ENCODE measurements around the gene SPRR1A.

Gene SPRR1A, protein sequence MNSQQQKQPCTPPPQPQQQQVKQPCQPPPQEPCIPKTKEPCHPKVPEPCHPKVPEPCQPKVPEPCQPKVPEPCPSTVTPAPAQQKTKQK

DNA sequence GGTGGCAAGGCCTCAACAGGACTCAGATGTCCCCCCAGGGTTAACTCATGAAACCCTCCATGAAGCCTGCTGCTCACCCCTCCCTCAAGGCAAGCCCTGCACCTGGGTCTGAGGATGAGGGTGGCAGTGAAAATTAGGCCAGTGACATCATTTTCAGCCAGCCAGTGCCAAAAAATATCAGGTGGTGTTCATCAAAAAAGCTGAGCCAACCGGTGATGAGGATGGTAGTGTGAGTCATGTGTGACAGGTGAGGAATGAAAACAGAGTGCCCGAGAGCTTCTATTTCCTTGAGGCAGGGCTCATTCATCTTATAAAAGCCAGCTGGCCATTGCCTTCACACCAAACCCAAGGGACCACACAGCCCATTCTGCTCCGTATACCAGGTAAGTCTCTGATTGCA is at the start of gene SPRR1A:
SPRR1A (plus strand) TSS at position 339 of the 400 bp plus-strand sequence. CDS start 1,150 bp downstream, outside the sequence.
- no peak for DNase-seq

DNA sequence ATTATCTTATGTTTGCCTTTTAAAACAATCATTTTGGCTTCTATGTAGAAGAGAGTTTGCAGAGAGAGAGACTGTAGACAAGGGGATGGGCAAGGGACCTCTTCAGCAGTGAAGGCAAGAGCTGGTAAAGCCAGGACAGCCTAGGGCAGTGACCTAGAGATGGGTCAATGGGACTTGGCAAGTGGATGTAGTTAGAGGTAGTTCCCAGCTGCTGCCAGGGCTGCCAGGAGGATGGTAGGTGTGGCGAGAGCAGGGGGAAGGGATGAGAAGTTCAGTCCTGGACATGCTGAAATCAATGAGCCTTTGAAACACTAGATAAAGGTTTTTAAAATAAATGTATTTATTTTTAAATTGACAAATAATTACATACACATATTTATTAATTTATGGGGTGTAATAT is 43.3 kb upstream of the SPRR1A start:
- DNase-seq: no peak

DNA sequence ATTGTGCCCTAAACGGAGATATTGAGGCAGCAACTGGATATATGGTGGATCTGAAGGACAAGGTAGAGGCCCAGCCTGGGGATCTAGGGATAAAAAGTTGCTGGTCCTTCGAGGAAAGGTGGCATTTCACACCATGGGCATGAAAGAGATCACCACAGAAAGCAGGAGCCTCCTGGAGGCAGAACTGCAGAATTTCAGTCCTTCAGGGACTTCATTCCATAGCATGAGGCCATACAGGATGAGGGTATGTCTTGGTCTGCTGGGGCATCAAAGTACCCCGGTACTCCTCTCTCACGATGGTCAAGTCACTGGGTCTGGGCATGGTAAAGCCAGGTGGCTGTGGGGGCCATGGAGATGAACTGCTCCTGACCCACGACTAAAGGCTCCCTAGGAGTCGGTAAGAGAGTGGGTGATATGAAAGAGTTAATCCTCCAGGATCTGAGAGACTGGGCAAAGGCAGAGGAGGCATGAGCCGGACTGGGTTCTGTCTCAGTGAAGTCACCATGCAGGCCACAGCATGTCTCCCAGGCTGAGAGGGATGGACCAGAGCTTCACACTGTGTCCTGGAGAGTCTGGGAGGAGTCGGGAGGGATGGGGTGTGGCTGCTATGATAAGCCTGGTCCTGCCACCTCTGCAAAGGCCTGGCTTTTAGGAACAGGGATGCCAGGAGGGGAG is 42.7 kb upstream of the SPRR1A start:
- DNase-seq: no peak

DNA sequence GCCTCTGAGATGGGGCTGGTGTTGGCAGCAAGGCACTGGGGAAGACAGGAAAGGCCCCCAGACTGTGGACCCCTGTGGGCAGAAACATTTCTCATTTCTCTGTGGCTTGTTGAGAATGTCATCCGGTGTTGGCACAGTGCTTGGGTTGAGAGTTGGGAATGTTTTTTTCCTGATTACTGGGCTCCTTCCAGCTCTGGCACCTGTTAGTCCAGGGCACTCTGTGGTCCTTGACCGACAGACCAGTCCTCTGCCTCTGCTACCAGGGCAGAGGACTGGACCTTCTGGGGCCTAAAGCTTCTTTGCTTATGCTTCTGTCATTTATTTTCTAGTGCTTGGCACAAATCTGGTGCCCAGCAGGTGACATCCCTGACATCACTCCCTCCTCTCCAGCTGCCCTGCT is 41.7 kb upstream of the SPRR1A start:
- no peak for DNase-seq

DNA sequence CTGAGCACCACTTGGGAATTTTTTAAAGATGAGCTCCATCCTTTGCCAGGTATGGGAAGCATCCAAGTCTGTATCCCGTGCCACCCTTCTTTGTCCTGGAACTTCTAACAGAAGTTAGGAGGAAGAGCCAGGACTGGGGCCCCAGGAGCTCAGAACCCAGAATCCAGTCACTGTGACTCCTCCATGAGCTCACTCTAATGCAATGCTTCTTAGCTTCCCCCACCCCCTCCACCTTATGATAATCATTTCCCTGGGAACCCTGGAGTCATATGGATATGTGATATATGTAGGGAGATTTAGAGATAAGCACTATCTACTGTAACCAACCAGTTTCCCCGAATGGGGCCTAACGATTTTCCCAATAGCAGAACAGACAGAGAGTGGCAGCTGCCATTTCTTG is 37.6 kb upstream of the SPRR1A start:
- DNase-seq: no peak

DNA sequence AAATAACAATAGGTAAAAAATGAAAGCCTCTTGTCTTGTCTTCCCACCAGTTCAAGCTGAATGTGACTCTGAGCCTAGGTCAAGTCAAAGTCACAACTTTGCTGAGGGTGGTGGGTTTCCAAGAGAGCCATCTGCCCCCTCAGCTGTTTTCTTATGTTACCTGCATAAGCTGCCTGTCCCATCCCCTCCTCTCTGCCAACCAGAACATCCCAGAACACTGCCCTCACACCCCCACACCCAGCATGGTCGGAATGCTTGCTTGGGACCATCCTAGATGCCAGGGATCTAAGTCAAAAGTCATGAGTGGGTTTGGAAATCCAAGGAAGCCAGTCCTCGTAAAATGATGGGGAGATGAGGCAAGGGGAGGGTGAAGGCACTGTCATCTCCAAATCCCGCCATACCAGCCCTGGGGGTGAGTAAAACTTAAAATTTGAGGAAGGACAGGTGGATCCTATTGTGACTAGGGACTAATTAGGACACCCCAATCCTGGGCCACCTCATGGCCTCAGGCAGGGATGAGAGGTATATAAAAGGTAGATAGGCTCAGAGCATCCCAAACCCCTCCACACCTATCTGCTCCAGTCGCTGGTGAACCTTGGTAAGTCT is 37.1 kb upstream of the SPRR1A start, which contains the start of gene SPRR5:
SPRR5 (plus strand) TSS at position 556 of the 606 bp plus-strand sequence. CDS start 1,349 bp downstream, outside the sequence.
- no peak for DNase-seq

DNA sequence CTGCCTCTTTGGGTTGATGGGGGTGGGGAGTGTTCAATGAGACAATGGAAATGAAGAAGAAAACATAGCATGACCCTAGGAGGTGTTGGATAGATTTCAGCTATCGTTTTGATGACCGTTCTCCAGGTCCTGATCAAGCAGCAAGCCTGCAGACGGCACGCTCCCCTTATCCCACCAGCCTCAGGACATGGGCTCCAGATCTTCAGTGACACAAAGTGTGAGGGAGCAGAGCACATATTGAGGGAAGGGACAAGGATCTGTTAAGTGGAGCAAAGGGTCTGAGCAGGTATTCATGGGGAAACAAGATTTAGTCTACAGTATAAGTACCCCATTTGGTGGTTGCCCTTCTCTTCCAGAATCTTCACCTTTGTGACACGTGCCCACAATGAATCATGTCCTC is 32.2 kb upstream of the SPRR1A start:
- DNase-seq: no peak

DNA sequence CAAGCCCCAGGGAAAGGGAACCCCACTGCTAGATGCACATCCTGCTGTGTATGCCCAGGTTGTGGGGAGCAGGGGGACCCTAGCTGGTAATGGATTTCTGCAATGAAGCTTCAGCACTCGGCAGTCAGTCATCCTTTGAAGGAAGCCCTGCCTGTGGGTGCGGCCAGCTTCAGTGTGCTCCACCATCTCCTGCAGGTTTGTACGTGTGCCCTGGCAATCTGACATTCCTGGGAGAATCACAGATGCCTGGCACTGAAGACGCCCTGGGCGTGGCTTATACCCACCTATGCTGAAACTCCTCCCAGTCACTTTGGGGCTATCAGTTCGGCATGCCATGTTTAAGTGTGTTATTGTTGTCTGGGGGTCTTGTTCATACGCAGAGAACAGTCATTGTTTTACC is 30.1 kb upstream of the SPRR1A start:
- no peak for DNase-seq

DNA sequence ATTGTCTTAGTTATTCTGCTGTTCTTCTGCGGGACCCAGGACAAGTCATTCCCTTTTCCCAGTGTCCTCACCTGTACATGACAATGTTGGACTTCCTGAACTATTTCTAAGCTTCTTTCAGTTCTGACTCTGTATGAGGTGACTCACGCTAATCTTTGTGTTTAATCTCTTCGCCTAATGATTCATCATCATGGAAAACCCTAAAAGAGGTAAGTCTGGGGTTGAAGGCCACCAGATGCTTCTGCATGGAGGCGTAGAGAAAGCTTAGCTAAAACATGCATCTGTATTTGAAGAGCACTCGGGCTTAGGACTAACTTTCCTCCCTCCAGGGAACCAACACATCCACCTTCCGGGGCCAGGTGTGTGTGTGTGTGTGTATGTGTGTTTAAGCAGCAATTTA is 29.4 kb upstream of the SPRR1A start:
- no peak for DNase-seq

DNA sequence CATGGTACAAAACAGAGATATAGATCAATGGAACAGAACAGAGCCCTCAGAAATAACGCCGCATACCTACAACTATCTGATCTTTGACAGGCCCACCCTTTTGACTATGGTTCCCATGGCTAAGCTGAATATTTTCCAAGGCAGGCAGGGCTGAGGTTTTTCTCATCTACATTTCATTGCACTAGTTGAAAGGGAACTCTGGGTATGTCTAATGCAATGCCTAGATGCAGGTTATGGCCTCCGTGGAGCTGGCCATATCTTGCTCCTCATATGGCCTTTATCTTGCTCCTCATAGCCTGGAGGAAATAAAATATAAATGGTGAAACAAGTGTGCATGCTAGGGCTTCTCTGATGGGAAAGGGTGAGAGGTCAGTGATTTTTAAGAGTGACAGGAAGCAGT is 26.3 kb upstream of the SPRR1A start:
- DNase-seq: no peak

DNA sequence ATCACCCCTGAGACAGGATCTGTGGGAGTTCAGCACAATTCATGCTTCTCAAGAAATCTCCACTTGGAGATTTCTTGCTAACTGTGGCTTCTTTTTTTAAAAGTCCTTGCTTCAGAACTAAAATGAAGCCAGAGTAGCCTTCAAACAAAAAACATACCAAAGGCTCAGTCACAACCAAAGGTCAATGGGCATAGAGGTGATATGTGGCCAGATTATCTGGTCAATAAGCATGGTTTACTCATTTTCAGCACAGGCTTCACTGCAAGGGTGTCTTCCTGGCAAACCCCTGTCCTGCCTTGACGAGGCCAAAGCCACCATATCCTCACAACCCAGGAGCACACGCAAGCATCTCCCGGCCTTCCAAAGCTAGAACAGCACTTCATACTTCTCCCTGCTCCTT is 24.6 kb upstream of the SPRR1A start:
- DNase-seq: no peak

DNA sequence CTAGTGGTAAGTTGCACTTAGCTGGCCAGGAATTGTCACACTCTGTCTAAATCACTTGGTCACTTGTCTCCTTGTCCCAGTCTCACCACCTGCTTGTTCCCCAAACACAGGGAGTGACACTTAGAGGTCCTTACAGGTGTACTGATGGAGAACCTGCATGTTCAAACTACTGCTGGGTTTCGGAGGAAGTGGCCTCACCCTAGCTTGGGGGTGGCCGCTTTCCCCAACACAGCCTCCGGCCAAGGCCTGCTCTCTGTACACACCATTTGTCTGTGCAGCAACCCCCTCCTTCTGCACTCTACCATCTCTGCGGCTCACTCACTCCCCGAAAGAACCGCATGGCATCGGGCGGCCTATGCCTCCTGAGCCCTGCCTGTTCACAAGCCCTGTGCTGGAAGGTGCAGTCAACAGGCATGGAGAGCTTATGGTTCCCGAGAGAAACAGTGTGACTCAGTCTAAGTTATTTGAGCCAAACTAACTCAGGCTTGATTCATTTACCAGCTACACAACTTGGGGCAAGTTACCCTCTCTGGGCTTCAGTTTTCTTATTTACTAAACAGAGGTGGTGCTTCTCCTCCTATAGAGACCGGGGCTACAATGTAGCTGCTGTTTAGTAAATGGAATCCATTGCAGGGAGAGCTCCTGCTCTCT is 24.0 kb upstream of the SPRR1A start:
- no peak for DNase-seq

DNA sequence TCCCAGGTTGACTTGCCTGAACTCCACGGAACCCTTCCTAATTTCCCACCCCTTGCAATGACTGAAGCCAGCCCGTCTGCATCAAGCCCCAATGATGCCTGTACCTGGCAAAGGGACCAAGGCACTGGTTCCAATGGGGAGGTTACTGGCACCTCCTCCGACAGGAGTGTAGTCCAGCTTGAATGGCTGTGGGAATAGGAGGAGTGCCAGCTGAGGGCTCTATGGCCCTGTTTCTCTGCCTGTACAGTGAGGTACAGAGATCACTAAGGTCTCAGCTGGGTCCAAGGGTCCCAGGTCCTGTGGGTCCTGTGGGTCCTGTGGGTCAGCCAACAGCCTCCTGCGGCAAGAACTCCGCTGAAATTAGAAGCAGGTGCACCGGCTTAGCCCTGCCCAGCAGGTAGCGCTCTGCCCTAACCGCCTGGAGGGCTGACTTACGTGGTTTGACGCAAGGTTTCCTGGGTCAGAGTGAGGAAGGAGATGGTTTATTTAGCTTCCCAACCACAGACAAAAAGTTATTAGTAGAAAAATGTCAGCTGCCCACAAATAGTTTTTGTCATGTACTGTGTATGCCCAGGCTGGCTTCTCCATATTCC is 23.3 kb upstream of the SPRR1A start:
- DNase-seq: no peak

DNA sequence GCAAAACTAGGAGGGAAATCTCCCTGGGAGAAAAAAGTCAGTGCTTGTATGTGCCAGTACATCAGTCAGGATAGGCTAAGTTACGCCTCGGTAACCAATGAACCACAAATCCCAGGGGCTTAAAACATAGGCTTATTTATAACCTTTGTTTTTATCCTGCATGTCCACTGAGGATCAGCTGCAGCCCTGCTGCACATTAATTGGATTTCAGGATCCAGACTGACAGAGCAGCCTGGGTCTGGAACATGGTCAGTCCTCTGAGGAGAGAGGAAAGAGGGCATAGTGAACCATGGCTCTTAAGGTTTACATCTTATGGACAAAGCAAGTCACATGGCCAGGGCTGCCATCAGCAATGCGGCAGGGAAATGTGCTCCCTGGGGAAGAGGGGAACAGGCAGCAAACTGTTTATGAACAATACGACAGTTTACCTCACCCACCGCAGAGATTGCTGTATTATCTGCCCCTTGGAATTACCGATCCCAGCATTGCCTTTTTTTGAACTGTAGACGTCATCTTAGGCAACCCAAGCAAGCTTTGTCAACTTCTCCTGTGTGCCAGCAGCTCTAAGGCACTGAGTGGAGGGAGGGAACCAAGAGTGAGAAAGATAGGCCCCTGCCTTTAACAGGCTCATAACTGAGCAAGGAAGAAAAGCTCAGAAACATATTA is 22.5 kb upstream of the SPRR1A start:
- DNase-seq: no peak

DNA sequence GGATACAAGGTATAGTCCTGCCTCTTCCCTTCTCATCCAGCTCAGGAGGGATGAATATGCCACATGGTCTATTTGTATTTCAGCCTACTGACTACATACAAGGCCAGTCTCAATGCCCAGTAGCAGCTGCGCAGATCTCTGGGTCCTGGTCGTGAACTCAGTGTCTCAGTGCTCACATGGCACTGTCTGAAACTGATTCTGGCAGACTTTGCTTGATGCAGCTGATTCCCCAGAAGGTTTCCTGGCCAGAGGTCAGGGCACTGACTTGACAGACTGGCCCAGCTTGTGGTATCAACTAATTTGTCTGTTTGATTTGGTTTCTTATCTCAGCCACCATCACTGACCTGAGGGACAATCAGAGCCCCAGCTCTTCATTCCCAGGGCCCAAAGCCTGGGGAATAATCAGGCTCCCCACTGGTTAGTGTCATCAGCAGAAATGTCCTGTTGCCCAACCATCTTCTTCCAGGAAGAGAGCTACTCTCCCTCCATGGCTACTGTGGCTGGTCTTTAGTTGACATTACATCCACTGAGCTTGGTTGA is 20.9 kb upstream of the SPRR1A start:
- no peak for DNase-seq

DNA sequence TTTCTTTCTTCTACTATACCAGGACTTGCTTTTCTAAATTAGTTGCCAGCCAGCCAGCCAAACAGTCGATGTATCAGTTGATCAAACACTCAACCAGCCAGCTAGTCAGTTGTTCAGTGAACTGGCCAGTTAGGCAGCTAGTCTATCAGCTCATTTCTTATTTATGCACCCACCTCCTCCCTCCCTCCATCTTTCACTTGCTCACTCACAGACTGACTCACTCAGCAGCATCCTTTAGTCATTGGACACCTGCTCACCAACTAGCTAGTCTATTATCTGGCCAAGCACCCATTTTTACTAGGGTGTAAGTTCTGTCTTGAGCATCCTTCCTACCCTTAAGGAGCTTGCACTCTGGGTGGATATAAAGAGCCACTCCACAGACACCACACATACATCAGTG is 19.3 kb upstream of the SPRR1A start:
- DNase-seq: no peak

DNA sequence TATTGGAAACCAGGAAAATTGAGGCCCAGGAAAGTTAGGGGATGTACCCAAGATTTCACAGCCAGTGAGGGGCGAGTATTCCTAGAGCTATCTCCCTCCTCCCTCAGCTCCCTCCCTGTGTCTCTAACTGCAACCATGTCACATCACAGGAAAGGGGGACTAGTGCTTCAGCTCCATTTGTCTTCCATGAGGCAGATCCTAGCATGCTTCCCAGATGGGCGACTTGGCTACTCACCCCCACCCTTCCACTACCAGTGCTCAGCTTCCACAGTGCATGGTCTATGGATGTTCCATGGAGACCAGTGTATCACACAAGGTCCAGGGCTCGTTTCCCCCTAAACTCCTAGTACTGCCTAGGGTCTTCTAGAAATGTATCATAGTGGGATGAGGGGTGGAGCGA is 18.0 kb upstream of the SPRR1A start:
- no peak for DNase-seq

DNA sequence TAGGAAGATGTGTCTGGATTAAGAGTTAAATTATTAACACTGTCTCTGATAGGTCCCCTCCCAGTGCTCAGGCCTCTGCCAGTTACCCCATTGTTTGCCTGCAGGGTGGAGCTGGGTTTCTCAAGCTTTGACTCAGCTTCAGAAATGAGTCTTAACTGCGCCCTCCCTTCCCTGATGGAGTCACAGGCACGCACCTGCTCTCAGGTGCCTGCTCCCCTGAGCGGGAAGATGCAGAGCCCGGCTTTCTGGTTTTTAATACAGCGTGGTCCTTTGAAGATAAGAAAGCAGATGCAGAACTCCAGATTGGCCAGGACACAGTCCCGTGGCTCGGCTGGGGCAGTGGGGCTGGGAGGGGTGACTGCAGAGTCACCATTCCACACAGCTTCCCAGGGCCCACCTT is 16.7 kb upstream of the SPRR1A start:
- no peak for DNase-seq

DNA sequence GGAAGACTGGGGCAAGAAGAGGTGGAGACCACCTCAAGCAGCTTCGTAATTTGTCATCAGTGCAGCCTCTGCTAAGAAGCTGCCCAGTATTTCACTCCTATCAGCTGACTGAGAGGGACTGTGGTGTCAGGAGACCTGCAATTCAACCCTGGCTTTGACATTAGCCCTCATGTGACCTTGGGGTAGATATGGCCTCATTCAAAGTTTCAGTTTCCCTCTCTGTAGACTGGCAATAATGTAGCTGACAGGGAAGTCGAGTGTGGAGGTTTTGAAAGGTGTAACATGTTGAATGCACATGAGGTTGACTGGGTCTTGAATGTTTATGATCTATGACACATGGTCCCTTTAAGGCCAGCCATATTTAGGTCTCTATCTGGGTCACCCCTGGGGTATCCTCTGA is 15.6 kb upstream of the SPRR1A start:
- DNase-seq: no peak

DNA sequence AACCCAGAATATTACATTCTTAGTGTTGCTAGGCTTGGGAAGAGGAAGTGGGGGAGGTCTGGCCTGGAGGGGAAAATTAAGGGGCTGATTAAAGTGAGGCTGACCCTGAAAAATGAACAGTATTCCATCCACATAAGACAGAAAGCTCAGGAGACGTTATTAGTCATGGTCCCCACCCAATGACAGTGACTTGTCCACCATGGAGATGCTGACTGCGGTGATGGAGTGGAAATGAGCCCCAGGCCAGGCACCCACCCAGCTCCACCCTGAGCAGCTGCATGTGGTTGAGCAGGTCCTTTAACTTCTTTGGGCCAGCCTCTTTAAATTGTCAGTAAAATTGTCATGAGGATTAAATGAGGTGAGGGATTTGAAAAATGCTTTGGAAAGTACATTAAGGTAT is 14.8 kb upstream of the SPRR1A start:
- no peak for DNase-seq

DNA sequence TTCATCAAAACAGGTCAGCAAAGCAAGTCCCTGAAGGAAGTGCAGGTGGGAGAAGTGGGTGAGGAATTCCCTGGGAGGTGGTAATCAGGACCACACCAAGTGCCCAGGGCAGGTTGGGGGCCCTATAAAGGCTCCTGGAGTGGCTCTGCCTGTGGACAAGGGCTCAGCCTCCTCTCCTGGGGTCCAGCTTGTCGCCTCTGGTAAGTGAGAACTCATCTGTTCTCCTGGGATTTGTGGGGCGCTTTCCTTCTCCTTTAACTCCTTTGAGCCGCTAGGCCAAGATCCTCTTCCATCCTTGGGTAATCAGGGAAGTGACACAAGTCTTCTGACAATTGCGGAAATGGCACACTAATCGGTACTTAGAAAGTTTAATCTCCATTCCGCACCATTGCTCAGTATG is 13.4 kb upstream of the SPRR1A start, which contains the start of gene SPRR4:
SPRR4 (plus strand) TSS at position 154 of the 400 bp plus-strand sequence. CDS start 1,243 bp downstream, outside the sequence.
- no peak for DNase-seq

DNA sequence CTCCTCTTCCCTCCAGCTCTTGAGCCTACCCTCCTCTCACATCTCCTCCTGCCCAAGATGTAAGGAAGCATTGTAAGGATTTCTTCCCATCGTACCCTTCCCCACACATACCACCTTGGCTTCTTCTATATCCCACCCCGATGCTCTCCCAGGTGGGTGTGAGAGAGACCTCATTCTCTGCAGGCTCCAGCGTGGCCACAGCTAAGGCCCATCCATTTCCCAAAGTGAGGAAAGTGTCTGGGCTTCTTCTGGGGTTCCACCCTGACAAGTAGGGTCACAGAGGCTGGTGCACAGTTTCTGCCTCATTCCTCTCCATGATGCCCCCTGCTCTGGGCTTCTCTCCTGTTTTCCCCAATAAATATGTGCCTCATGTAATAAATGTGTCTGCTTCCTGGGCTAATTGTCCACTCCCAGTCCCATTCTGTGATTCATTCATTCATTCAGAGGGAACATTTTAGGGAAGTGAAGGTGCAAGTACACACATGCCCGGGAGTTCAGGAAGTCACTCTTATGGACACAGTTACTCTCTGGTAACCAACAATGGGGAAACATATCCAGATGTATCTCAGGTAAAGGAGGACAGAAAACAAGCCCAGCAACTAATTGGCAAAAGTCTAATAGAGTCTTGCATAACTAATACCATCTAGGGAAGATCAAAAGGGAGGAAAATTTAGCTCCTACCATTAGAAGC is 11.5 kb upstream of the SPRR1A start:
- no peak for DNase-seq

All from stimulated activated CD4-positive, alpha-beta T cell treated with anti-CD3 and anti-CD28 coated beads, Interleukin-4, amount 100 ng/mL, for 1 hour (primary cell).